H1 (cell line): Measurements from ENCODE around the gene AMPD3. TPM values are rescaled to one million over a fixed set of nuclear protein-coding genes. Genes with fewer than 3 reads are reported as not detected.

Experiments
- SP2 ChIP-seq: IDR thresholded peaks from 2 replicates; pipeline ENCODE4 v1.6.1; 2012; ENCODE audit warnings: mild to moderate bottlenecking, low read length, inconsistent platforms
- polyA plus RNA-seq, 7 experiments: library from polyadenylated mRNA; depleted of rRNA in 3 of 7; stranded (reverse) in 5 of 7; unstranded in 2 of 7; fragments of >200 nt in 5 of 7; fragments of 200-250 nt in 2 of 7; gene quantifications; 1 replicate in 5 of 7; 2 replicates in 1 of 7; 4 replicates in 1 of 7; pipeline versions ENCODE4 v1.2.1 to v1.2.3, GENCODE V29; 2011 to 2013; ENCODE audit warnings: missing spikeins in 2 of 7, mixed read lengths in 2 of 7
- total RNA-seq: library from RNA; stranded (reverse); fragmentation: NEBNext Ultra II Directional; extraction: Animal tissue kit (Norgen Biotek cat#: 25700); gene quantifications from 2 replicates; pipeline ENCODE4 v1.2.1, GENCODE V29; 2021

Gene AMPD3
- total and polyA plus RNA-seq, 2 of the 8 experiments (the other 6 are each of a cell fraction or from before 2014, with no cell fraction given): 4.0 to 6.3 TPM

GRCh38 chr11:10492084-10492483 is 37.0 kb downstream of the AMPD3 start (continued):
- TF ChIP-seq SP2: no peak
